MM.1S (cell line): Measurements from ENCODE around the gene KRT37.

Source experiments
- DNase-seq: peaks from one replicate; pipeline ENCODE4 v3.0.0-alpha.2; 2015
- H2AFZ ChIP-seq: fragments of 300-600 bp; sonication (generic); 2 replicates; pipeline ENCODE4 v1.6.0; 2016; ENCODE audit warnings: antibody characterized with exemption, low read length
- H3F3A ChIP-seq: fragments of 300-600 bp; sonication (generic); 2 replicates; pipeline ENCODE4 v1.6.1; 2016; ENCODE audit warnings: mild to moderate bottlenecking, antibody characterized with exemption, low read length, moderate library complexity, mixed read lengths; ENCODE audit not compliant: insufficient read depth
- H3K27ac ChIP-seq: fragments of 300-600 bp; sonication (generic); 2 replicates; pipeline ENCODE4 v1.5.1; 2016; ENCODE audit warnings: mild to moderate bottlenecking, low read length
- H3K27me3 ChIP-seq: fragments of 300-600 bp; sonication (generic); replicated peaks from 2 replicates; pipeline ENCODE4 v1.6.0; 2016; ENCODE audit warnings: low read length; ENCODE audit not compliant: insufficient read depth
- H3K36me3 ChIP-seq: fragments of 300-600 bp; sonication (generic); replicated peaks from 2 replicates; pipeline ENCODE4 v1.6.1; 2016; ENCODE audit warnings: mild to moderate bottlenecking, low read length, mixed read lengths; ENCODE audit not compliant: insufficient read depth
- H3K4me1 ChIP-seq: fragments of 300-600 bp; sonication (generic); 2 replicates; pipeline ENCODE4 v1.6.1; 2016; ENCODE audit warnings: low read length, mixed read lengths
- H3K4me2 ChIP-seq: fragments of 300-600 bp; sonication (generic); 2 replicates; pipeline ENCODE4 v1.6.0; 2016; ENCODE audit warnings: low read depth, low read length
- H3K4me3 ChIP-seq: fragments of 300-600 bp; sonication (generic); 2 replicates; pipeline ENCODE4 v1.5.1; 2016; ENCODE audit warnings: low read length, mixed read lengths
- H3K79me2 ChIP-seq: fragments of 300-600 bp; sonication (generic); 2 replicates; pipeline ENCODE4 v1.6.1; 2016; ENCODE audit warnings: mixed run types, low read length, mixed read lengths
- H3K9ac ChIP-seq: fragments of 300-600 bp; sonication (generic); 2 replicates; pipeline ENCODE4 v1.6.1; 2016; ENCODE audit warnings: low read length, mixed read lengths
- H3K9me2 ChIP-seq: fragments of 300-600 bp; sonication (generic); replicated peaks from 2 replicates; pipeline ENCODE4 v1.6.1; 2016; ENCODE audit warnings: mild to moderate bottlenecking, low read length, mixed read lengths; ENCODE audit not compliant: insufficient read depth
- H3K9me3 ChIP-seq: fragments of 300-600 bp; sonication (generic); replicated peaks from 2 replicates; pipeline ENCODE4 v1.6.1; 2016; ENCODE audit warnings: mild to moderate bottlenecking, low read length, mixed read lengths; ENCODE audit not compliant: insufficient read depth
- H4K20me1 ChIP-seq: fragments of 300-600 bp; sonication (generic); 2 replicates; pipeline ENCODE4 v1.6.1; 2016; ENCODE audit warnings: mild to moderate bottlenecking, low read length, moderate library complexity, mixed read lengths; ENCODE audit not compliant: insufficient read depth
- EZH2 ChIP-seq: fragments of 300-600 bp; sonication (generic); optimal IDR thresholded peaks from 2 replicates; pipeline ENCODE3; 2017; ENCODE audit warnings: low read depth, mild to moderate bottlenecking, antibody characterized with exemption, low read length, mixed read lengths
- EZH2phosphoT487 ChIP-seq: fragments of 300-600 bp; sonication (generic); IDR thresholded peaks from 2 replicates; pipeline ENCODE4 v1.6.1; 2018; ENCODE audit warnings: antibody characterized with exemption, low read length
- TF ChIP-seq, protein P1 (sequence below): fragments of 300-600 bp; sonication (generic); IDR thresholded peaks from 2 replicates; pipeline ENCODE4 v1.5.1; 2016; ENCODE audit warnings: antibody characterized with exemption, low read length, mixed read lengths

Gene KRT37

DNA sequence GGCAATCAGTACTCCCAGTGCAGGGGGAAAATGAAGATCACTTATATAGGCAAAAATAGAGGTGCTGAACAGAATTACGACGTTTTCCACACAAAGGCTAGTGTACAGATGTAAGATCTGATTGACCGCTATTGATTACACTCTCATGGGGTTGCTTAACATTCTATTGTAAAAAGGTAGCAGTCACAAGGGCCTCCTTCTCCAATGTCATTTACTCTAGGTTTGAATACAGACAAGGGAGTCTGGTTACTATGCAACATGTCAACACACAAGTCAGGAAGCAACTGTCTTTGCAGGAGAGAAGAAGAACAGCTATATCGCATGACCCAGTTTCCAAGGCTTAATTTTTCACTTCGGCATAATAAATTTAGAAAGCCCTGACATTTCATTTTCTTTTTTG, 7.9 kb downstream of the KRT37 start:
- Histone ChIP-seq H3K36me3 (no peaks in the 10 kb centered on the region), H3K9ac (no peak overlapping the region), H3K4me3 (no peak overlapping the region), H3K4me1 (no peaks in the 10 kb centered on the region), H3K27ac (no peak overlapping the region), H3K79me2 (no peaks in the 10 kb centered on the region), H3K9me3 (no peaks in the 10 kb centered on the region), H3K9me2 (no peaks in the 10 kb centered on the region), H2AFZ (no peak overlapping the region), H3F3A (no peaks in the 10 kb centered on the region), H3K4me2 (no peak overlapping the region), H4K20me1 (no peaks in the 10 kb centered on the region), H3K27me3 (no peaks in the 10 kb centered on the region)
- no peak for TF ChIP-seq EZH2phosphoT487
- TF ChIP-seq, protein P1, sequence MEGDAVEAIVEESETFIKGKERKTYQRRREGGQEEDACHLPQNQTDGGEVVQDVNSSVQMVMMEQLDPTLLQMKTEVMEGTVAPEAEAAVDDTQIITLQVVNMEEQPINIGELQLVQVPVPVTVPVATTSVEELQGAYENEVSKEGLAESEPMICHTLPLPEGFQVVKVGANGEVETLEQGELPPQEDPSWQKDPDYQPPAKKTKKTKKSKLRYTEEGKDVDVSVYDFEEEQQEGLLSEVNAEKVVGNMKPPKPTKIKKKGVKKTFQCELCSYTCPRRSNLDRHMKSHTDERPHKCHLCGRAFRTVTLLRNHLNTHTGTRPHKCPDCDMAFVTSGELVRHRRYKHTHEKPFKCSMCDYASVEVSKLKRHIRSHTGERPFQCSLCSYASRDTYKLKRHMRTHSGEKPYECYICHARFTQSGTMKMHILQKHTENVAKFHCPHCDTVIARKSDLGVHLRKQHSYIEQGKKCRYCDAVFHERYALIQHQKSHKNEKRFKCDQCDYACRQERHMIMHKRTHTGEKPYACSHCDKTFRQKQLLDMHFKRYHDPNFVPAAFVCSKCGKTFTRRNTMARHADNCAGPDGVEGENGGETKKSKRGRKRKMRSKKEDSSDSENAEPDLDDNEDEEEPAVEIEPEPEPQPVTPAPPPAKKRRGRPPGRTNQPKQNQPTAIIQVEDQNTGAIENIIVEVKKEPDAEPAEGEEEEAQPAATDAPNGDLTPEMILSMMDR, result no peak
- no peak for TF ChIP-seq EZH2
- DNase-seq, result no peak

DNA sequence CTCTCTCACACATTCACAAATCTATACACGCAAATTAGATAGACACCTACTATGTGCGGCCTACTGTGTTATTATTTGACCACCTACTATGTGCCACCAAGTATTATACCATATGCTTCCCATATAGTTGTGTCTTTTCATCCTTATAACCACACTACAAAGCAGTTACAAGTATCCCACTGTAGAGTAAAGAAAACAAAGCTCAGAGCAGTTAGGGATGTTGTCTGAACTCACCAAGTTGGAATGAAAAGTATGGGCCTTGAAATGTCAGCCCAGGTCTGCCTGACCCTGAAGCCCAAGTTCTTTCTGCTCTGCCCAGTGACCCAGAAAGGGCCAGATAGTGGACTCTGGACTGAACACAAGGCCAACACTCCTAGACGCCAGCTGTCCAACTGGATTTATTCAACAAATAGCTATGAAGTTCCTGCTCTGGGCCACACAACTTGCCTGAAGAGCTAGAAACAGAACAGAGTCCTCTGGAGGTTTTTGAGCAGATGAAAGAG, 8.5 kb downstream of the KRT37 start:
- H2AFZ ChIP-seq, result no peak overlapping the region
- no peak overlapping the region for H3K4me2 ChIP-seq
- H3K4me1 ChIP-seq, result no peaks in the 10 kb centered on the region
- no peaks in the 10 kb centered on the region for H4K20me1 ChIP-seq
- DNase-seq, result no peak
- H3K9me3 ChIP-seq, result no peaks in the 10 kb centered on the region
- H3K9me2 ChIP-seq, result no peaks in the 10 kb centered on the region
- H3K27ac ChIP-seq, result no peak overlapping the region
- TF ChIP-seq EZH2phosphoT487 (no peak), EZH2 (no peak)
- TF ChIP-seq, protein P1, result no peak
- H3F3A ChIP-seq, result no peaks in the 10 kb centered on the region
- no peaks in the 10 kb centered on the region for H3K79me2 ChIP-seq
- no peaks in the 10 kb centered on the region for H3K36me3 ChIP-seq
- H3K27me3 ChIP-seq, result no peaks in the 10 kb centered on the region
- no peak overlapping the region for H3K9ac ChIP-seq
- no peak overlapping the region for H3K4me3 ChIP-seq

DNA sequence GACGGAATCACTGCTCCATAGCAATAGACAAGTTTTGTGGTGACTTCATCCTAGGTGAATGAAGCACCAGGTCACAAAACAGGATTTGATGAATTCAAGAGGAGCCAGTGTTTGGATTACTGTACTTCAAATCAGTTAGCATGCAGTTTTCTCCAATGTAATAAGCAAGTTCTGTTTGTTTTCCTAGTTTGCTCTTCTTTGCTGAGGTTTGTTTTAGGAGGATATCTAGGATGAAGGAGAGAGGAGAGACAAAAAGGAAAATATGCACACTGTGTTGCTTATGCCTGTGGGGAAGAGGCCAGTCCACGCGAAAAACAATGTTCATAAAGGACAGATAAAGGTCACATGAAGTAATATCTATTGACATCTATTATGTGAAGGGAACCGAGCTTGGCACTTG, 9.0 kb downstream of the KRT37 start:
- Histone ChIP-seq H3K79me2 (no peaks in the 10 kb centered on the region), H3K27me3 (no peaks in the 10 kb centered on the region), H3K36me3 (no peaks in the 10 kb centered on the region), H3K27ac (no peak overlapping the region), H4K20me1 (no peaks in the 10 kb centered on the region), H3K4me3 (no peak overlapping the region), H3K9me3 (no peaks in the 10 kb centered on the region), H3K4me2 (no peak overlapping the region), H3K9ac (no peak overlapping the region), H2AFZ (no peak overlapping the region), H3K4me1 (no peaks in the 10 kb centered on the region), H3F3A (no peaks in the 10 kb centered on the region), H3K9me2 (no peaks in the 10 kb centered on the region)
- DNase-seq, result no peak
- no peak for TF ChIP-seq EZH2
- TF ChIP-seq, protein P1, result no peak
